SK-N-SH treated with all-trans-retinoic acid at 6 μM for 48 hours (cell line): ENCODE data around the gene LONP2.

Source experiments
- ARNTL ChIP-seq: fragments of 450-650 bp; formaldehyde crosslinking; IDR thresholded peaks from 2 replicates; pipeline ENCODE4 v1.5.0; 2020; ENCODE audit warnings: low read depth, mild to moderate bottlenecking, moderate library complexity, borderline replicate concordance
- CREB5 ChIP-seq: fragments of 250-450 bp; sonication (Bioruptor Pico); IDR thresholded peaks from 2 replicates; pipeline ENCODE4 v1.5.1; 2020; ENCODE audit warnings: low read depth, mild to moderate bottlenecking, moderate library complexity
- ISL1 ChIP-seq: fragments of 250-450 bp; sonication (Bioruptor Pico); IDR thresholded peaks from 2 replicates; pipeline ENCODE4 v2.1.2; 2022; ENCODE audit warnings: mild to moderate bottlenecking, moderate library complexity
- PATZ1 ChIP-seq: fragments of 250-450 bp; sonication (Bioruptor Pico); IDR thresholded peaks from 2 replicates; pipeline ENCODE4 v1.8.0; 2020; ENCODE audit warnings: mild to moderate bottlenecking, moderate library complexity, borderline replicate concordance
- SNAI2 ChIP-seq: fragments of 250-450 bp; sonication (Bioruptor Pico); IDR thresholded peaks from 2 replicates; pipeline ENCODE4 v1.5.0; 2020; ENCODE audit warnings: mild to moderate bottlenecking, moderate library complexity
- ZFP30 ChIP-seq: fragments of 450-650 bp; formaldehyde crosslinking; IDR thresholded peaks from 2 replicates; pipeline ENCODE4 v1.5.0; 2022; ENCODE audit warnings: mild to moderate bottlenecking, moderate library complexity
- ZNF565 ChIP-seq: fragments of 450-650 bp; formaldehyde crosslinking; conservative IDR thresholded peaks from 2 replicates; pipeline ENCODE4 v1.5.0; 2020; ENCODE audit warnings: low read depth, mild to moderate bottlenecking, moderate library complexity

GRCh38 chr16:48279199-48279598 is 35.1 kb downstream of the LONP2 start:
- no peak for TF ChIP-seq SNAI2 (CRISPR knock-in tag)
- TF ChIP-seq PATZ1: no peak
- no peak for TF ChIP-seq ARNTL (CRISPR knock-in tag)
- TF ChIP-seq ZFP30 (CRISPR knock-in tag): no peak
- no peak for TF ChIP-seq CREB5
- no peak for TF ChIP-seq ZNF565
- no peak for TF ChIP-seq ISL1 (CRISPR knock-in tag)
